GM20000 (cell line): ENCODE results near the gene FSD2.
"Not testable (repeated sequence)": the region's sequence is repeated elsewhere in the genome, so short reads cannot be mapped to it uniquely, and the experiment has no call there.

ENCODE experiments used
- DNase-seq: peaks from one replicate; pipeline ENCODE4 v3.0.0; 2012; ENCODE audit warnings: low spot score
- CTCF ChIP-seq: IDR thresholded peaks from 2 replicates; pipeline ENCODE4 v1.5.1; 2012; ENCODE audit warnings: mild to moderate bottlenecking, control low read depth; ENCODE audit errors: extremely low read depth, missing control alignments

FSD2 gene

GRCh38 chr15:82768414-82769054 lies 37.3 kb downstream of the FSD2 start:
- no peak for DNase-seq
- TF ChIP-seq CTCF: no peak

GRCh38 chr15:82767163-82767829 lies 38.6 kb downstream of the FSD2 start:
- TF ChIP-seq CTCF: no peak
- no peak for DNase-seq

- not testable (repeated sequence) for DNase-seq
Measured at GRCh38 chr15:82766201-82766600, 39.7 kb downstream of the FSD2 start.

GRCh38 chr15:82764740-82765139 lies 41.1 kb downstream of the FSD2 start:
- no peak for TF ChIP-seq CTCF
- no peak for DNase-seq

GRCh38 chr15:82764117-82764490 lies 41.8 kb downstream of the FSD2 start:
- DNase-seq: no peak
- no peak for TF ChIP-seq CTCF

- no peak for TF ChIP-seq CTCF
- DNase-seq: no peak
Measured at GRCh38 chr15:82763361-82764116, 42.3 kb downstream of the FSD2 start.

GRCh38 chr15:82751308-82751707 lies 54.6 kb downstream of the FSD2 start:
- no peak for DNase-seq
- TF ChIP-seq CTCF: no peak
